NCI-H345 treated with DMSO at 0.1 percent for 48 hours (cell line): Measurements from ENCODE around the gene EHD3.

Source experiments
- DNase-seq: peaks from one replicate; lab custom pipeline; 2025; ENCODE audit not compliant: unreplicated experiment; lab: John Stamatoyannopoulos, UW

Gene EHD3

DNA sequence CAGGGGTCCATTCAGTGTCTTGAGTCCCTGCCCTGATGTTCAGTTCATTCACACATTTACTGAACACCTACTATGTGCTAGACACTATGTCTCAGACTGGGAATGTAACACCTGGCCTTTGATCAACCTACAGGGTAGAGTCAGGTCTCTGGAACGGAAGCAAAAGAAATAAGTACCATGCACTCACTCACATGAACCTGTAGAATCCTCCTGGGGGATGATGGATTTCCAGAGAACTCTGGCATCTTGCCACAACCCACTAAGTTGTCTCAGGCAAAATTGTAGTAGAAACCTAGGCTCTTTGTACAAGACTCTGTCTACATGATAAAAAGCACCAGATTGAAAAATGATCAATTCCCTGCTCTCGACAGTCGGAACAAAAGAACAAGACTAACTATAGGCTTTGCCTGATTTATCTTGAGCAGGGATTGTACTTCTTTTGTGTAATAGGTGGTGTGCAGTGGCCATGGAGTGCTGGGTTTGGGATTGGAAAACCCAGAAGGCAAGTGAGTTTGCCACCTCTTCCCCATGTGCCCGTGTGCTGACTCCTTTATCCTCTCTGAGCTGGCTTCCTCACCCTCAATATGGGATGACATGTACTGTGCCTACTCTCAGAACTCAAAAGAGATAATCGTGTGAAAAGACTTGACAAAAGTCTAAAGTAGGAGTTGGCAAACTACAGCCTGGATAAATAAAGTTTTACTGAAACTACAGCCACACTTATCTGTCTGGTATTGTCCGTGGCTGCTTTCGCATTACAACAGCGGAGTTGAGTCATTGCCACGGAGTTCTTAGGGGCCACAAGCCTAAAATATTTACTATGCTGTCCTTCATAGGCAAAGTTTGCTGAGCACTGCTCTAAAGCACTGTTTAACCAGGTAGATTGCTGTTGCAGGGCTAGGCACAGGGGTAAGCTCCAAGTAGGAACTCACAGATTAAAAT lies 21.0 kb upstream of the EHD3 start:
- DNase-seq, result no peak

DNA sequence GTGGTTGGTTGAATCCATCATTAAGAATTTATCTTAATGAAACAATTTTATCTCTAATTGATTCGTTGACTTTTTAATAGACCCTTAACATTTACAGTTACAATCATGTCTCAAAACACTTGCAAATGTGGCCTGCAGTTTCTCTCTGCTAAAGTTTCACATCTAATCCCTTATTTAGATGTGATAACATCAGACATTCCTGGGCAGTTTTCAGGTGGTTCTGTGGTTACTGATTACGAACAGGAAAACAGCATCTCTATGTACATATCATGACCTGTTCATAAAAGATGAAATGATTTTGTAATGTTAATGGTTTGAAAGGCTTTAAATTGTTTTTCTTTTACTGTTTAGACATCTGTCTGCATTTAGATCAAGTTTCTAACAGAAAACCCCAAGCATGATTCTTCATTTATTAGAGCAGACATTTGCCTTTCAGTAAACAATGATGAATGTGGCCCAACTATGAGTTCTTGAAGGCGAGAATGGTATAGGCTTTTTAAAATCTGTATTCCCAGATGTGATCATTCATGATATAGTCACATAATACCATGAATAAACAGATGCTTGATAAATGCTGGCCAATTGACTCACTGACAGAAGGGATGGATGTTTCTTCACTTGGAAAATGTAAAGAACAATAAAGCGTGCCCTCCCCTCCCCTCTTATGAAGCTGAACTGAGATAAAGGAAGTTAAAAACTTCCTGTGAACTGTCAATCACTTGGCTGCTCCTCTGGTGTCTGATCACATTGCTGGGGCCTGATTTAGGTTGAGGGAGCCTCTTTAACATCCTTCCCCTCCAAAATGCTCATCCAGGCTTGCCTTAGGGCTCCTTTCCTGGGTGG lies 20.1 kb upstream of the EHD3 start:
- no peak for DNase-seq

DNA sequence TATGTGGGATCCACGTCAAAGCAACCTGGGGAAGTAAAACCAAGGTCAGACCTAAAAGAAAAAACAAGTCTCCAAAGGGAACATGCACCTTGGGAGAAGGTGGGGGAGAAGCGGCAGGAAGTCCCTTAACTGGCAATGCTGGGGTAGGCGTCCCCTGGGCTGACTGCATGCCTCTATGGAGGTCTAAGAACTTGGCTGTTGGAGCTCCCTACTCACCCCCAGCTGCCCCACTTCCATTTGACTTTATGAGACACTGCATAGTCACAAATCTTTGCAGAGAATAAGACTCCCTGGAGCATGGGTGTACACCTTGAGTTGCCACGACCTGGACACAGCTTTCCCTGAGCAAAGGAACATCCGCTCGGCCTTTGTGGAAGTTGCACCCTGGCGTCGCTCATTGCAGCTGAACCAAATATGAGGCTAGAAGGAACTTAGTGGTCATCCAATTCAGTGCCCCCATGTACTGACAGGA lies 19.5 kb upstream of the EHD3 start:
- no peak for DNase-seq

DNA sequence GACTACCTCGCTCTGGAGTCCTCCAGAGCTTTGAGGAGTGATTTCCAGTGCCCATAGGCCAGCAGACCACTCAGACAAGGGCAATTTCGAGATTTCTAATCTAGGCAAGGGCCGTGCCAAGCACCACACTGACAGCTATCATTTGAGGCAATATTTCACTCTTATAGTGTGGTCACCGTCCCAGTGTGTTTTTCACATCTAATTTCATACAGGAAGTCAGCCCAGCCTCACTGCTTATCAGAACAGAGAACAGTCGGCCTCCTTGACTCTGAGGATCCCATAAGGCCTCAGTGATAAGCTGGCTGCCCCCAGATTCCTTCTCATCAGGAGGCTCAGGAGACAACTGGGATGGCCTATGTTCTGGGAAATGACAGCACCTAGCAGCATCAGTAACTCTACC lies 17.2 kb upstream of the EHD3 start:
- DNase-seq, result no peak

DNA sequence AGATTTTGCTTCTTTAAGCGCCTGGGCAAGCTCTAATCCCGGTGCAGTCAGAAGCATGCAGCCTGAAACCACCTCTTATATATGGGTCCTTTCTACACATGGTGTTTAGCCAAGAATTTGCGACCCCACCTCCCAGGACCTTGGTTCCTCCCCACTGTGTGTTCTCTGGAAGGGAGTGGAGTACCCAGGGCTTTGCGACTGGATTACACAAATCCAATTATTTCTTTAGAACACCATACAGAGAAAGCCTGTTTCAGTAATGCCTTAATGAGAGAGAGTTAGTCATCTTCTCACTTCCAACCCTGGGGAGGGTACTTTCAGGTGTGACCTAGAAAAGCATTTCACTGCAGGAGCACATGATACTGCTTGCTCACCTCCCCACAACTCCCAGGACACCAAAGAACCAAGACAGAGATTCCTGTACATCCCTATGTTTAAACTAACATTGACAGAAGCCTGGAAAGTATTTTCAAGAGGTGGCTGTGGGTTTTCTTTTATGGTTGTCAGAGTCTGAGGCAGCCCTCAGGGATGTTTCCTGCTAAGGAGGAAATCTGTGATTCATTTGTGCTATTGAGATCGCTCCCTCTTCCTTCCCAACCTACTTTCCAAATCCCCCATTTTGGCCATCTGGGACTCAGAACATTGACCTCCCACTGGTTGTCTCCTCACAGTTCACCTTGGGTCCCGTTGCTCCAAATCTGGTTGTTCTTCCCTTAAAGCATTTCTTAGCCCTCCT lies 16.3 kb upstream of the EHD3 start, which contains the start of gene CAPN14:
TSS of gene CAPN14 (minus strand) at position 51 of the 736 bp plus-strand sequence. CDS start 12,068 bp downstream, outside the sequence.
- DNase-seq, result no peak

DNA sequence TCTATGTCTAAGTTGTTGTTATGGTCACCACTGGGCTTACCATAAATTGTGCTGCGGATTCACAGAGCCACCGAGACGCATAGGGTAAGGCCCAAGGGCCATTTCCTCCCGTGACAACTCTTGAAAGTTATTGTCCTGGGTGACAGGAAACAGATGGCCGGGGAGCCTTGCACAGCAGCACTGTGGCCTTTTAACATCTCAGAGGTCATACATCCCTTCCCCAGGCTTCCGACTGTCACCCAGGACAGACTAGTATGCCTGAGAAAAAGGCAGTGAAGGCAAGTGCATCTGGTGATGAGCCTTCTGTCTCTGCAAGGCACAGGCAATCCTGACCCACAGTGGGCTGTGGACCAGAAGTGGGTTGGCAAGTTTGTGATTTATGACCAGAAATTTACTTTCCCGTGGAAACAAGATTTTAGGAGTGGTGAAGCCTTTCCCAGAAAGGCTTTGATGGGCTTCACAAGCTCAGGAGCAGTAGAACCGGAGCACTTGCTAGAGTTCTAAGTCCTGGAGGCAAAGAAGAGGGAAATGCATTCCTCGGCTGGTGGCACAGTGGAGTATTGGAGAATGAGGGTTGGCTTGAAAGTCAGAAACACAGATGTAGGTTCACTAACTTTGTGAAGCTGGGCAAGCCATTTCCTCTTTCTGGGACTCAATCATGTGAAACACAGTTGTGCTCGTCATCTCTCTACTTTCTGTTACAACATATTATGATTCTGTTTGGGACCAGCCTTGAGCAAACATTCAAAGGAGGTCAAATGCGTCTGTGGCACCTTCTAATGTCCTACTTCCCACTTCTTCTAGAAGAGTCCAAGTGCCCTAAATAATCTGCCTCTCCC lies 14.6 kb upstream of the EHD3 start:
- no peak for DNase-seq

DNA sequence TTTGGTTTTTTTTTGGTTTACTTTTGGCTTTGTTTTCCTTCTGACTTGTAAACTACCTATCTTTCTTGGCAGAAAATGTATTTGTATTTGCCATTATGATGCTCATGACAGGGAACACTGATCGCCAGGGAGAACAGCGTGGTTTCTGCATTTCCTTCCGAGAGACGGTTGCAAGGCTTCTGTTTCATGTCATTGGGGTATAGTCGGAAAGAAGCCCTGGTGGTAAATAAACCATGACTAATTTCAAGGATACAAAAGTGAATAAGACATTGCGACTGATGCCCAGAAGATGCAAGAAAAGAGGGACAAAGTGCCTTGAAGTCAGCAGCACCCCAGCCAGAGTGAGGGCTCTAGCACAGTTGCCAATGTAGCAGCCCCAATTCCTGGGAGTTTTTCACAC lies 12.4 kb upstream of the EHD3 start:
- DNase-seq, result no peak

DNA sequence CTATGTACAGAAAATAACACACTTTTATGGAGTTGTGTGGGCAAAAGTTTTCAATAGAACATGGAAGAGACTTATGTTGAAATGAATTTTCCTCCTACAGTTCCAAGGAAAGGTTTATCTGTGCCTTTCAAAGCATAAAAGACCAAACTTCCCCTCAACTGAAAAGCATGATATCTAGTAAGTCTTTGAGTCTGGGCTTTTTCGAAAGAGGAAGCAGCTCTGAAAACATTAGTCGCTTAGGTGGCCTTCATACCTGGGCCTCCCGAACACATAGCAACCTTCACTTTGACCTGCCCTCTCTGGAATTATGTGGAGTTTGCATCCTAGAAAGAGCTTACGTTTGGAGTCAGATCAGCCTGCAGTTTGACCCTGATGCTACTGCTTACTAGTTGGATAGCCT lies 11.9 kb upstream of the EHD3 start:
- DNase-seq, result no peak

DNA sequence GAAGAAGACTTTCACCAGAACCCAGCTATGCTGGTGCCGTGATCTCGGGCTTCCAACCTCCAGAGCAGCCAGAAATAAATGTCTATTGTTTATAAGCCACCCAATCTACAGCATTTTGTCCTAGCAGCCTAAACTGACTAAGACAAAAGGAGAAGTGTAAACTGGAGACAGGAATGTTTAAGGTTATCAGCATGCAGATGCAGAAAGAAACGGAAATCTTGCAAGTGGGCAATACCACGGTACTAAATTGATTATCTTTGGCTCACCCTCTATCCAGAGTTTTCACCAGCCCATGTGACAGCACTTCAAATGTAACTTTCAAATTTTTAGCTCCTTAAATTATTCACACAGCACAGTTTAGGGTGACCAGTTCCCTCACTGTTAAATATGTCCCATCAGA lies 10.9 kb upstream of the EHD3 start:
- DNase-seq, result no peak

DNA sequence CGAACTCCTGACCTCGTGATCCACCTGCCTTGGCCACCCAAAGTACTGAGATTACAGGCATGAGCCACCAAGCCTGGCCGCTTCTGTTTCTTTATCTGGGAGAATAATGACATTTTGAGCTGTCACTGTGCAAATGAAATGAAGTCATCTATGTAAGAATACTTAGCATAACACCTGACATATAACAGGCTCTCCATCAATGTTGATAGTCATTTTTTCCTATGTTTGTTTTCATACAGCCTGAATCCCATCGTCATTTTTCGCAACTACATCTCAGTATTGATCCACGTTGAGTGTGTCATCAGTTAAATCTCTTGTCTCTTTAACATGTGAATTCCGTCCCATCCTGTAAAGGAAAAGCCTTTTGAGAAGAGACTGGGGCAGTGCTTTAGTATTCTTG lies 10.2 kb upstream of the EHD3 start:
- no peak for DNase-seq

DNA sequence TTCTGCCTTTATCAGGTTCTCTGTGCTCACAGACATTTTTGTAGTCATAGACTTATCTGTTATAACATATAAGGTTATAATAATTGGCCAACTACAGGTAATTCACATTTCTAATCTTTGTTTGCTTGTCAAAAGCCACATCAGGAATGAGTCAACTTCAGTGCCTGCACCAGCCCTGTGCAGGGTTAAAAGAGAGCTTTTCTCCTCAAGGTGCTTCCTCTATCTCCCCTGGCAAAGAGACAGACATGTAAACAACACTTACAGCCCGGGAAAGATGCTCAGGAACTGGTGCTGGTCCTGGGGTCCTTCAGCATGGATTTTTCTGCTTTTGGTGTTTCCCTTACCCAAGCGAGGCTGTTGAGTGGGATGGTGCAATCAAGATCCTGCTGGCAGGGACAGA lies 7.7 kb upstream of the EHD3 start:
- no peak for DNase-seq

DNA sequence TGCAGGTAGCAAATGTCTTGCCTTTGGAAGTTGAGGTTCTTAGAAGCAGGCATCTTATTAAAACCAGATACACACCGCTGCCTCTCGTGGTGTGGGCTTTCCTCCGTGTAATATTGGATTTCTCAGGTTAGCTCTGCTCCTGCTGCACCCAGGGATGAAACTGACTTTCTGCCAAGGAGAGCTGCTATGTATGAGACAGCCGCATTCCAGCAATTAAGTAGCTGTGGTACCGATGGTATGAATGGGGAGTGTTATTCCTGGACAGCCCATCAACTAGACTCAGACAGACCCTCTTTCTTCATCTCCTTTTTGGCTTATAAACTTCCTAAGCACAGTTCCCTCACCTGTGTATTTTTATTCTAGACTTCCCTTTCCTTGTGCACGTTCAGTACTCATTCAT lies 6.8 kb upstream of the EHD3 start:
- no peak for DNase-seq

DNA sequence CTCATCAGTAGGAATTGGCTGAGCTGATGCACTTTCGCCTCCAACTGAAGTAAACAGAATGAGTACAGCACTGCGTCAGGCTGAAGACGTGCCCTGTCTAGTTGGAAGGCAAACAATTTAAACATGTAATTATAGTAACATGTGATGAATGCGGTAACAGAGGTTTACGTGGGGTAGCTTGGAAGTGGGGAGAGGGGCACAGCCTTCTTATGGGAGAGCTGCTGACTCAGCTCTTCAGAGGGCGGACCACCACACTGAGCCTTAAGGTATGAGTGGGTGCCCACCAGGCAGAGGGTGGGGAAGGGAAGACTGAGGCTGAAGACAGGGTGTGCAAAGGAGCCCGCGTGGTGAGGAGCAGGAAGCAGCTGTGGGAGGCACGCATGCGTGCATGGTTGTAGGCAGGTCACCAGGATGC lies 6.2 kb upstream of the EHD3 start:
- DNase-seq, result no peak

DNA sequence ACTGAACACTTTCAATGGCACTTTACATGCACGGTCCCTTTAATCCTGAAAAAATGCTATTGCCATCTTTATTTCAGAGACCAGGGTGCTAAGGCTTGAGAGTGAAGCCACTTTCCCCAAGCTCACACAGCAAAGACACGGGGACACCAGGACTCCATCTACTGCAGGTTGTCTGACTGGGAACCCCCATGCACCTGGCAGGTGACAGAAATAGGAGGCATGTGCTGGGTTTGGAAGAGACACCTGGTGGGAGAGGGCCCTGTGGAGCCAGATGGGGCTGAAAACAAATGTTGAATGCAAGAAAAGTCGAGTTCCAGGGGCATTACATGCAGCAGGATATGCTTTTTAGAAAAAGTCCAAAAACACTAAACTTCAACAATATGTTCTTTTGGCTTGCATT lies 5.2 kb upstream of the EHD3 start:
- no peak for DNase-seq

DNA sequence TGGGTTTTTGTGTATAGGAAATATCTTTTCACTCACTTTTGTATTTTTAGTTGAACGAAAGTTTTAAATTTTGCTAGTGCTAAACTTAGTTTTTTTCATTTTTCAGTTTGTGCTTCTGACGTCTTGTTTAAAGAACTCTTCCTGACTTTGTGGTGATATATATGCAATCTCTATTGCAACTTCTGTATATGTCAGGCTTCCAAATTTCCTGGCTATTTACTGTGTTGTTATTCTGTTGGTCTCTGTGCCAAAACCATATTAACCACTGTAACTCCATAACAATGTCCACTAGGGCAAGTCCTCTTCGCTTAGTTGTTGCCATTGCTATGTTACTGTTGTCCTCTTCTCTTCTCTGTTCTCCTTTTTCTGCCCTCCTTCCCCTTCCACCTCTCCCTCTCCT lies 3.2 kb upstream of the EHD3 start:
- no peak for DNase-seq

DNA sequence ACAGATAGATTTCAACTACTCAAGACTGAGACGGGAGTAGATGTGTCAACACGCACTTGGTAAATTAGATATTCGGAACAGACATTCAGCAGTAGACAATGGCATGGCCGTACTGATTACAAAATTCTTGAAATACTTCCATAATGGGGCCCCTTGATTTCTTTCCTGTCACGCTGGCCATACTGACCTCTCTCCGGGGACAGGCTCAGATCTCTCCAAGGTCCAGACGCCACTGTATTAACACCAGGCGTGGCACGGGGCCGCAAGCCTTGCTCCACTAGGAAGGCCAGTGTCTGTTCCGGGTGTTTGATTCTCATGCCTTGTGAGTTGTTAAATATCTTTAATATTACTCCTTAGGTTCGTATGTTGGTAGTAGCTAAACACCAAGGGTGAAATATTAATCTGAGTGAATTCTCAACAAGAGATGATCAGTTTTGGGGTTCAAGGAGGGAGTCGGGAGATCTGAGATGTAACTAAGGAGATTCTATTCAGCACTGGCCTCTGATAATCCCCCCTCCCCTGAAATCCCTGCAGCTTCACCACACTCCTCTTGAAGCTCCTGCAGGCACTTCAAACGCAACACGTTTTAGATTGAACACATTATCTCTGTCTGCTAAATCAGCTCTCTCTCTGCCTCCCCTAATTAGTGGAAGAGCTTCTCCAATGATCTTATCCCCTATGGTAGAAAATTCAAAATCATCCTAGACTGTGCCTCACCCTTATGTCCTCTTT lies 2.2 kb upstream of the EHD3 start:
- no peak for DNase-seq

DNA sequence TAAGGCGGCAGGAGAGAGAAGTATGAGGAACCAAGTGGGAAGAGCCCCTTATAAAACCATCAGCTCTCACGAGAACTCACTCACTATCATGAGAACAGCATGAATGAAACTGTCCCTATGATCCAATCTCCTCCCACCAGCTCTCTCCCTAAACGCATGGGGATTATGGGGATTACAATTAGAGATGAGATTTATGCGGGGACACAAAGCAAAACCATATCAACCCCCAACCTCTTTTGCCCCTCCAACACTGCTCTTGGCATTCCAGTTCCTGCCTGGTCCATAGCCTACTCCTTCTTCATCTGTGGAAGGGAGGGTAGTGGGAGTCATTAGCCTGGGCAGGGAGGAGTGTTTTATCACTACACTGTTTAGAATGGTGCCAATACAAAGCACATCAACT lies 1.4 kb upstream of the EHD3 start:
- DNase-seq, result no peak

DNA sequence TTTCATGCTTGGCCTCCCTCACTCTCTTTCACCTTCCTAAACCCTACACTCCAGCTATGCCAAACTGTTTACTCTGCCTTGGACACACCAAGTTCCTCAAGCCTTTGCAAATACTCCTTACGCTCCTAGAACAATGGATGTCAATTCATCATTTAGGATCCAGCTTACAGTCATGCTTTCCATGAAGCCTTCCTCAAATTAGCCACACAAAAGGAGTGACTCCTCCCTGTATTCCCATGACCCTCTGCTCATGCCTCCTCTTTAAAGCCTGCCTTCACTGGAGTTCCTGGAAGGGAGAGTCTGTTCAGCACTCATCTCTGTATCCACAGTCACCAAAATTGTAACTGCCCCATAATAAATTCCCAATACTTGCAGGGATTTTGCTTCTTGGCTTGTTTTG lies 721 bp upstream of the EHD3 start:
- DNase-seq, result peak; percentile 22

DNA sequence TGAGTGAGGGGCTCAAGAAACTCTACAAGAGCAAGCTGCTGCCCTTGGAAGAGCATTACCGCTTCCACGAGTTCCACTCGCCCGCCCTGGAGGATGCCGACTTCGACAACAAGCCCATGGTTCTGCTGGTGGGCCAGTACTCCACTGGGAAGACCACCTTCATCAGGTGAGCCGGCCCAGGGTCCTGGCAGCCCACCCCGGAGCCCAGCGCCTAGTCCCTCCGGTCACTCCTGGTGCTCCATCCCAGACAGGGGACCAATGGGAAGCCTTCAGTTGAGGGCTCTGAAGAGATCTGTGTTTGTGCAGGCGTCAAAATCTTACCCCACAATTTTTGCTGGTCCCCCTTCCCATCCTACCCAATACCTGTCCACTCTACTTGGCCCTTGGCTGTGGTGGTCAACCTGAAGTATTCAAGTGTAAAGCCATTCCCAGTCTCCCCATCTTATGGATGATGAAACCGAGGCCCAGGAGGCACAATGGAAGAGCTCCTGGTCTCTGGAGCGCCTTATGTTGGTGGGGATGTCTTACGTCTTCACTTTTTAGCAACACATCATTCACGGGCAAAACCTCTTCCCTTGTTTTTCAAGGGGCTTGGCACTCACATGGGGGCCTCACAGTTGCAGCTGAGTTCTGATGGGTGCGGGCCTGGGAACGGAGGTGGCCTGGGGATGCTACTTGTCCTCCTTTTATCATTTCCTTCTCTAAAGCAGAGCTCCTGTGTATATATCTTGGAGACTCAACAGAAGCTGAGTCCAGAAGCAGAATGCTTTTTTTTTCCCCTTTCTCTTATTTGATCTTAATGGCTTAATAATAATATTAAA lies 941 bp downstream of the EHD3 start:
- DNase-seq, result no peak
